ENCODE measurements around the gene RAB40C. TPM values are rescaled to one million over a fixed set of nuclear protein-coding genes. Genes with fewer than 3 reads are reported as not detected.

RAB40C gene
- total and polyA plus RNA-seq, 9 of the 15 experiments (the other 6 are each of a cell fraction or from before 2014, with no cell fraction given), result 0.17 to 23.4 (median 8.7) TPM

GRCh38 chr16:569445-570254, 20.2 kb upstream of the RAB40C start, which contains the start of gene PIGQ (continued):
- TF ChIP-seq, protein P1, sequence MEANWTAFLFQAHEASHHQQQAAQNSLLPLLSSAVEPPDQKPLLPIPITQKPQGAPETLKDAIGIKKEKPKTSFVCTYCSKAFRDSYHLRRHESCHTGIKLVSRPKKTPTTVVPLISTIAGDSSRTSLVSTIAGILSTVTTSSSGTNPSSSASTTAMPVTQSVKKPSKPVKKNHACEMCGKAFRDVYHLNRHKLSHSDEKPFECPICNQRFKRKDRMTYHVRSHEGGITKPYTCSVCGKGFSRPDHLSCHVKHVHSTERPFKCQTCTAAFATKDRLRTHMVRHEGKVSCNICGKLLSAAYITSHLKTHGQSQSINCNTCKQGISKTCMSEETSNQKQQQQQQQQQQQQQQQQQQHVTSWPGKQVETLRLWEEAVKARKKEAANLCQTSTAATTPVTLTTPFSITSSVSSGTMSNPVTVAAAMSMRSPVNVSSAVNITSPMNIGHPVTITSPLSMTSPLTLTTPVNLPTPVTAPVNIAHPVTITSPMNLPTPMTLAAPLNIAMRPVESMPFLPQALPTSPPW (CRISPR knock-in tag; IDR thresholded peaks at IDR 0.05), result peak; percentile 67; the same call in 1 of the 2 replicates
- TF ChIP-seq ZNF263 (CRISPR knock-in tag; IDR thresholded peaks at IDR 0.05; ENCODE audit: borderline replicate concordance) (0 out of 2 replicates have a peak, but pooled peaks have one; percentile 33), NONO (IDR thresholded peaks at IDR 0.05; ENCODE audit: low read depth in 2 of 2, low read length in 1 of 2) (peak in 1 of 2 experiments; percentile 83; a peak in 2 of 4 replicates), NR2C2 (CRISPR knock-in tag; IDR thresholded peaks at IDR 0.05) (no peak), NR2C2 (tag; IDR thresholded peaks at IDR 0.05) (peak; percentile 31; the same call in 1 of the 2 replicates), TBP (optimal IDR thresholded peaks at IDR 0.05; ENCODE audit: low read depth, low read length) (peak; percentile 34), U2AF2 (optimal IDR thresholded peaks at IDR 0.05; ENCODE audit: low read depth, low read length) (no peak), RFX1 (IDR thresholded peaks at IDR 0.05) (no peak), XRCC5 (IDR thresholded peaks at IDR 0.05; ENCODE audit: low read depth, low read length) (no peak), PKNOX1 (IDR thresholded peaks at IDR 0.05) (0 out of 2 replicates have a peak, but pooled peaks have one; percentile 32), ZBTB8A (IDR thresholded peaks at IDR 0.05; ENCODE audit: partially characterized antibody) (no peak), RBBP5 (IDR thresholded peaks at IDR 0.05; ENCODE audit: borderline replicate concordance, insufficient read depth, low read length, poor library complexity, severe bottlenecking) (peak; percentile 79), ZNF197 (CRISPR knock-in tag; IDR thresholded peaks at IDR 0.05; ENCODE audit: low read depth) (0 out of 2 replicates have a peak, but pooled peaks have one; percentile 36), CEBPG (CRISPR knock-in tag; IDR thresholded peaks at IDR 0.05) (no peak), CEBPG (tag; conservative IDR thresholded peaks at IDR 0.05 in 1 of 2, IDR thresholded peaks at IDR 0.05 in 1 of 2) (no peak)
- TF ChIP-seq, protein P2, sequence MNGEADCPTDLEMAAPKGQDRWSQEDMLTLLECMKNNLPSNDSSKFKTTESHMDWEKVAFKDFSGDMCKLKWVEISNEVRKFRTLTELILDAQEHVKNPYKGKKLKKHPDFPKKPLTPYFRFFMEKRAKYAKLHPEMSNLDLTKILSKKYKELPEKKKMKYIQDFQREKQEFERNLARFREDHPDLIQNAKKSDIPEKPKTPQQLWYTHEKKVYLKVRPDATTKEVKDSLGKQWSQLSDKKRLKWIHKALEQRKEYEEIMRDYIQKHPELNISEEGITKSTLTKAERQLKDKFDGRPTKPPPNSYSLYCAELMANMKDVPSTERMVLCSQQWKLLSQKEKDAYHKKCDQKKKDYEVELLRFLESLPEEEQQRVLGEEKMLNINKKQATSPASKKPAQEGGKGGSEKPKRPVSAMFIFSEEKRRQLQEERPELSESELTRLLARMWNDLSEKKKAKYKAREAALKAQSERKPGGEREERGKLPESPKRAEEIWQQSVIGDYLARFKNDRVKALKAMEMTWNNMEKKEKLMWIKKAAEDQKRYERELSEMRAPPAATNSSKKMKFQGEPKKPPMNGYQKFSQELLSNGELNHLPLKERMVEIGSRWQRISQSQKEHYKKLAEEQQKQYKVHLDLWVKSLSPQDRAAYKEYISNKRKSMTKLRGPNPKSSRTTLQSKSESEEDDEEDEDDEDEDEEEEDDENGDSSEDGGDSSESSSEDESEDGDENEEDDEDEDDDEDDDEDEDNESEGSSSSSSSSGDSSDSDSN (IDR thresholded peaks at IDR 0.05; ENCODE audit: borderline replicate concordance in 1 of 2, low read depth in 2 of 2, low read length in 2 of 2), result 0 out of 4 replicates have a peak, but pooled peaks of 1 of the 2 experiments have one; percentile 22
